22Rv1 (cell line): ENCODE data around the gene UBR3.
"Not testable (repeated sequence)": the region's sequence is repeated elsewhere in the genome, so short reads cannot be mapped to it uniquely, and the experiment has no call there.

Experiments
- H3K27ac ChIP-seq: fragments of 450-650 bp; 2 replicates; pipeline ENCODE4 v1.5.1; 2017
- ZFX ChIP-seq: fragments of 450-650 bp; IDR thresholded peaks from 2 replicates; pipeline ENCODE4 v1.6.1; 2017; ENCODE audit warnings: antibody characterized with exemption, borderline replicate concordance
- TF ChIP-seq, protein P1 (sequence below): fragments of 450-650 bp; IDR thresholded peaks from 2 replicates; pipeline ENCODE4 v1.5.1; 2017; ENCODE audit warnings: mild to moderate bottlenecking

The UBR3 gene

GRCh38 chr2:169797601-169798000 lies 29.7 kb upstream of the UBR3 start:
- no peak overlapping the region for H3K27ac ChIP-seq
- TF ChIP-seq, protein P1, sequence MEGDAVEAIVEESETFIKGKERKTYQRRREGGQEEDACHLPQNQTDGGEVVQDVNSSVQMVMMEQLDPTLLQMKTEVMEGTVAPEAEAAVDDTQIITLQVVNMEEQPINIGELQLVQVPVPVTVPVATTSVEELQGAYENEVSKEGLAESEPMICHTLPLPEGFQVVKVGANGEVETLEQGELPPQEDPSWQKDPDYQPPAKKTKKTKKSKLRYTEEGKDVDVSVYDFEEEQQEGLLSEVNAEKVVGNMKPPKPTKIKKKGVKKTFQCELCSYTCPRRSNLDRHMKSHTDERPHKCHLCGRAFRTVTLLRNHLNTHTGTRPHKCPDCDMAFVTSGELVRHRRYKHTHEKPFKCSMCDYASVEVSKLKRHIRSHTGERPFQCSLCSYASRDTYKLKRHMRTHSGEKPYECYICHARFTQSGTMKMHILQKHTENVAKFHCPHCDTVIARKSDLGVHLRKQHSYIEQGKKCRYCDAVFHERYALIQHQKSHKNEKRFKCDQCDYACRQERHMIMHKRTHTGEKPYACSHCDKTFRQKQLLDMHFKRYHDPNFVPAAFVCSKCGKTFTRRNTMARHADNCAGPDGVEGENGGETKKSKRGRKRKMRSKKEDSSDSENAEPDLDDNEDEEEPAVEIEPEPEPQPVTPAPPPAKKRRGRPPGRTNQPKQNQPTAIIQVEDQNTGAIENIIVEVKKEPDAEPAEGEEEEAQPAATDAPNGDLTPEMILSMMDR: no peak
- no peak for TF ChIP-seq ZFX

GRCh38 chr2:169798397-169798717 lies 28.9 kb upstream of the UBR3 start:
- no peak for TF ChIP-seq ZFX
- TF ChIP-seq, protein P1: no peak
- H3K27ac ChIP-seq: peak overlapping the region; percentile 87

DNA sequence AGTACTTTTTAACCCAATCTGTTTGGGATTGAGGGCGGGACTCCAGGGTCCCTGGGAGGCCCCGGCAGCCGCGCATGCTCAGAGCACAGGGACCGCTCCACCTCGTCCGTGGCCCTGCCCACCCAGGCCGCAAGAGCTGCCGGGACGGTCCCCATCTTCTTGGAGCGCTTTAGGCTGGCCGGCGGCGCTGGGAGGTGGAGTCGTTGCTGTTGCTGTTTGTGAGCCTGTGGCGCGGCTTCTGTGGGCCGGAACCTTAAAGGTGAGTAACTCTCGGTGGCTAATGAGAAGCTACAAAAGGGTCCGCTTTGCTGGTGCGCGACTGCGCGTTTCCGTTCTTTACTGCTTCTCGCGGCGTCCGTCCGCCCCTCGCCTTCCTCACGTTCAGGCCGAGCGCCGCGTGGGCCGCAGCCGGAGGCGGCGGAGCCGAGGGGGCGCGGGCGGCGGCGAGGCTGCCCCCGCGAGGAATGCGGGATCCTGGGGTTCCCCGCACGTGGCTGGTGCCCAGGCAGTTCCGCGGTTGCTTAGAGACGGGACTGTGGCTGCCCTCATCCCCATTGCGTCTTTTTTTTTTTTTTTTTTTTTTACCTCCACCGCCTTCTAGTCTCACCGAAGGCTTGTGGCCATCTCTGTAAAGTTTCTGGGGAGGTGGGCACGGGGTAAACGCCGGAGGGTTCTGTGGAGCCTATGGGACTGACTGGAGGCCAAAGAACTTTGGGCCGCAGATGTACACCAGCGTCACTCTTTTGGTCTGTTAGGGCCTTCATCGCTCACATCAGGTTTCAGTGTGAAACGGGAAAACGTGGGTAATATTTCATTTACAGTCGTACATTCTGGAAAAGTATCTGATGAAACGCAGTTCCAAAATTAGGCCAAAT lies 28.3 kb upstream of the UBR3 start, which contains the start of gene SSB:
Gene SSB, plus strand, starts transcription at position 154 of the 875 bp plus-strand sequence. CDS start 2,090 bp downstream, outside the sequence.
- TF ChIP-seq ZFX: no peak
- TF ChIP-seq, protein P1: no peak
- H3K27ac ChIP-seq: peak within 1 kb of the TSS; percentile 87

DNA sequence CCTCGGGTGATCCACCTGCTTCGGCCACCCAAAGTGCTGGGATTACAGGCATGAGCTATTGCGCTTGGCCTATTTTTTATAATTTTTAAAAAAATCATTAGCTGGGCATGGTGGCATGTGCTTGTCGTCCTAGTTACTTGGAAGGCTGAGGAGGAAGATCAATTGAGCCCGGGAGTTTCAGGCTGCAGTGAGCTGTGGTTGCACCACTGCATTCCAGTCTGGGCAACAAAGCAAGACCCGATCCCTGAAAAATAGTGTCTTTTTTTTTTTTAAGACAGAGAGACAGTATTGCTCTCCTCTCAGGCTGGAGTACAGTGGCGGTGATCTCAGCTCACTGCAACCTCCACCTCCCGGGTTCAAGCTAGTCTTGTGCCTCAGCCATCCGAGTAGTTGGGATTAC lies 23.8 kb upstream of the UBR3 start:
- no peak overlapping the region for H3K27ac ChIP-seq
- TF ChIP-seq, protein P1: no peak
- no peak for TF ChIP-seq ZFX

DNA sequence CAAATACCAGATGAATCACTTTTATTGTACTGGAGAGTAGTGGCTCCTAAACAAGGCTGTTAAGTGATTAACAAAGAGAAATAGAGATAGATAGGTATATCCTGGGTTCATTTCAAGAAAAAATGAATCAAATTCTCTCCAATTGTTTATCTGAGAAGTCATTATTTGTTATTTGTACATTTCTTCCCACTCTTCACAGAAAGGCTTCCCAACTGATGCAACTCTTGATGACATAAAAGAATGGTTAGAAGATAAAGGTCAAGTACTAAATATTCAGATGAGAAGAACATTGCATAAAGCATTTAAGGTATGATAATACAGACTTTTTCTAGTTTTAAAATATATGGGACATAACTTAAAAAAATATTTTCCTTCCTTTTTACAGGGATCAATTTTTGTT lies 20.7 kb upstream of the UBR3 start:
- no peak overlapping the region for H3K27ac ChIP-seq
- no peak for TF ChIP-seq ZFX
- TF ChIP-seq, protein P1: no peak

DNA sequence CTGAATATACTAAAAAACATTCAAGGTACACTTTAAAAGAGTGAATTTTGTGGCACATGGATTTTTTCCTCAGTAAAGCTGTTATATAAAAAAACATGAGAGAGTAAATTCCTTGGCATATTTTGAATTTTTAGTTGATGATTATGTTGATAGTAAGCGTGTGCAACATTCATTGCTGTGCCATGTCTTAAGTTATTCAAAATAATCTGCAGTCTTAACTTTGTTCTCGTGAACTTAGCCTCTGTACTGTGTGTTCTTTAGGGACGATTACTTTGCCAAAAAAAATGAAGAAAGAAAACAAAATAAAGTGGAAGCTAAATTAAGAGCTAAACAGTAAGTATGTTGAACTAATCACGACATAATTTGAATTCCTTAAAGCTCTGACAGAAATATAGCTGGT lies 19.0 kb upstream of the UBR3 start:
- no peak overlapping the region for H3K27ac ChIP-seq
- TF ChIP-seq, protein P1: no peak
- TF ChIP-seq ZFX: no peak

DNA sequence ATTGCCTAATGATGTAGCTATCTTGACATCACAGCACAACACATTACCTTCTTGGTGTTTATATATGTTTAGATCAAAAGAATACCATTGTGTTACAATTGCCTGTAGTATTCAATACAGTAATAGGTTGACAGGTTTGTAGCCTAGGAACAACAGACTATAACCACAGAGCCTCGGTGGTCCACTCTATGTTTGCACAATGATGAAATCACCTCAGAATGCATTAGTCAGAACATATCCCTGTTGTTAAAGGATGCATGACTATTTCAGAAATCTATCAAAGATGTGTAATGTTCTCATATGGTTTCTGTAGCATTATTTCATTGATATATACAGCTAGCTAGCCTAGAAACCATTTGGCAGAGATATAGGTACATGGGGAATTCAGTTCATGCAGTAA lies 11.4 kb upstream of the UBR3 start:
- no peak for TF ChIP-seq ZFX
- TF ChIP-seq, protein P1: no peak
- no peak overlapping the region for H3K27ac ChIP-seq

- H3K27ac ChIP-seq: not testable (repeated sequence)
These were observed 10.3 kb upstream of the UBR3 start for GRCh38 chr2:169816961-169817360.

GRCh38 chr2:169817369-169817768 lies 9.9 kb upstream of the UBR3 start:
- not testable (repeated sequence) for H3K27ac ChIP-seq
